NCI-H1436 treated with DMSO at 0.1 percent for 48 hours (cell line): Measurements from ENCODE around the gene ITPR2.

Experiments used
- DNase-seq: peaks from one replicate; lab custom pipeline; 2025; lab: John Stamatoyannopoulos, UW

The ITPR2 gene

GRCh38 chr12:26754148-26754547, 78.8 kb downstream of the ITPR2 start:
- no peak for DNase-seq

DNA sequence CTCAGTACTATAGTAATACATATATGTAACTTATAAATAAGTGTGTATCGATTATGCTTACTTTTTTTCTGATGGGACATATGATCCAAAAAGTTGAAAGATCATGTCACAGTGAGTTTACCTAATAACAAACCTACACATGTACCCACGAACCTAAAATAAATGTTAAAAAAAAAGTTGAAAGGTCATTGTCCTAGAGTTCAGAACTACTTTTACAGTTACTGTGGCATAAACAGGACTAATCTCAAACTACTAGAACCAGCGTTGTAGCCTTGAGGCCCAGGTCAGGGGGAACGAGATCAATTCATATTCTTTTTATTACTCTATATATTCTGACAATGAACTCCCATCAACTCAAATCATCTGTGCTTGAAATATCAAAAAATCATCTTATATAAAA, 81.8 kb downstream of the ITPR2 start:
- no peak for DNase-seq

DNA sequence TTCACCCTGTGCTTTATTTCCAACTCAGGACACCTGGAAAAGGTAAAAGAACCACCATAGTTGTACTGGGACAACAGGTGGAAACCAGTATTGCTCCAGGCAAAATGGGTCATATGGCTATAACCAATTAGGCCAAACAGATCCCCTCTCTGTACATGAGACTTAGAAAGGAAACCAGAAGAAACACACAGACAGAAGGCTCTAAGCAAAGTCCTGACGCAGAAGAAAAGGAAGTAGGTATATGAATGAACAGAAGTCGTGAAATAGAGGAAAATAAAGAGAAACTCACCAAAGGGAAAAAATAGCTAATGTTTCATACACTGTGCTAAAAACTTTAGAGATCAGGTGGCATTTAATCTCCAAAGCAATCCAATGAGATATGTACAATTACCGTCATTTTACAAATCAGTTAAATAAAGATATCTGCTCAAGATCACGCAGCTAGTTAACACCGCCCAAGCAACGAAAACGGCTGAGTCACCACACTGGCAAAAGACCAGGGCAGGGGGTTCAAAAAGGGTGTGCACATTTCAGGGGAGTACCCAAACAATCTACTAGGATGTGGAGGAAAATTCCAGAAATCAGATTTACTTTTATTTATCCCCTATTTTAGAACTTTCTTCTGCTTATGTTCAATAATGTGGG, 82.3 kb downstream of the ITPR2 start:
- no peak for DNase-seq

DNA sequence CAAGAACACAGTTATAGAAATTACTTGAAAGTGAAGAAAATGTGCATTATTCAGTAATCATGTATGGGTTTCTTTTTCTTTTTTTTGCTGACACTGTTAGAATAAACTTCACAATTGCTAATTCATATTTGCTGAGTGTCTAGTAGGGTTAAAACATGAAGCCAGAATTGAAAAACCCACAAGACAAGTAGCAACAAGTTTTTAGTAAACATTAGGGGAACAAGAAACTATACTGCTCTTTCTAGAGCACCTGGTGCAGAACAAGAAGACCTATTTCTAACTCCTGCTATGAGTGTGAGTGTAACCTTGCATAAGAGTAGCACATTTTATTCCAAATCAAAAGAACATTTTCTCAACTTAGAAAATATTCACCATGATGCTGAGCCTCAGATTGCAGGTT, 83.2 kb downstream of the ITPR2 start:
- no peak for DNase-seq

DNA sequence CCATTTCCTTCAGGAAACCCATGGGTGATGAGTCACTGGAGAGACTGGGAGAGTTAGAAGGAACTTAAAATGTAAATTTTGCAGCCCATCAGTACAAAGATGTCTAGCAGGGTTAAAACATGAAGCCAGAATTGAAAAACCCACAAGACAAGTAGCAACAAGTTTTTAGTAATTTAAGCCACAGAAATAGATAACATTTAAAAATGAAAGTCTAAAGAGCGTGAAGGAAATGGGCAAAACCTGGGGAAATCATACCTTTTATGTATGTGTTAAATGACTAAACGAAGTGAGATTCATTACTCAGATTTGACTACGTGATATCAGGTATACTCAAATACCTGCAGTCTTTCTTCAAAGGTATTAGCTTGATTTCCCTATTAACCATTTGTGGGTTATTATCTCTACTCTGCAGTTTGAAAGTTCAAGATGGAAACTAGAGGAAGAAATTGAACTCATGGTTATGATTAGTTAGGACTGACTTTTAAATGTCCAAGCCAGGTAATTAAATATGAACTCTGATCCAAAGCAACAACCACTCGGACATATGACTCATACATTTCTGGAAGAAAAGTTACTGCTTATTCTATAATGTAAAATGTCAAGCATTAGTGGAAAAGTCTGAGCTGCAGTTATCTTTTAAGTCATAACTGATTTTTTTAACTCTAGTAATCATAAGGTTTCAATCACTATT, 84.1 kb downstream of the ITPR2 start:
- no peak for DNase-seq

DNA sequence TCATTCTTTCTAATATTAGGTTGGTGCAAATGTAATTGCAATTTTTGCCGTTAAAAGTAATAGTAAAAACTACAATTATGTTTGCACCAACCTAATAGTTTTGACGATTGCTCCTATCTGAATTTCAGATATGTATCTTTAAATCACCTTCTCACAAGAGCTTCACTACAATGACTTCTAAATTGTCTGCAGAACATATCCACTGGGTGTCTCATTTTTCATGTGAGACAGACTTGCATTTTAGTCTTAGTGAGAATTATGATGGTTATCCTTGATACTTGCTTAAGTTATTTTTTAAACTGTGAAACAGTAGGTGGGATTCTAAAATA, 84.6 kb downstream of the ITPR2 start:
- no peak for DNase-seq

DNA sequence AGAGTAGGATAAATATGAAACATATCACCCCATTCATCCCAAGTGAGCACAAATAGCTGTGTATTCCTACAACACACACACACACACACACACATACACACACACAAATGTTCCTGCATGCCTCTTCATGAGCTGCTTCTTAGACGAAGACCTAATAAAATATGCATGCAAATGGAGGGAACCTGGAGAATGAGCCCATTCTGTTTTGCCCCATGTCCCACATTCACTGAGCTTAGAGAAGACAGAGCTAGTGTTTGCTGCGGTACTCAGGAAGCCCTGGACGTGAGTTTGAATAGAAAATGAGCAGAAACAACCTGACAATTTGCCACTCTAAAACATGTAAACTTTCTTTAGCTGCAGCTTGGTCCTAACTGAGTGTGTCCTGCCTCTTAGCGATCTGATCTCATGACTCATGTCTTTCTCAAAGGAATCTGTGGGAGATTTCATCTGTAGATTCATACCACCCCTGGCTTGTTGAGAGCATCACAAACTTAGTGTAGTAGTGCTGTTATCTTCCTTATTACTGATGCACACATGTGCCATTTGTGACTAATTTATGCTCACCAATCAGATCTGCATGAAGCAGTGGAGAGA, 86.8 kb downstream of the ITPR2 start:
- DNase-seq: no peak

- DNase-seq: no peak
Measured at GRCh38 chr12:26744697-26745440, 88.1 kb downstream of the ITPR2 start.

GRCh38 chr12:26744042-26744626, 88.9 kb downstream of the ITPR2 start:
- DNase-seq: no peak

DNA sequence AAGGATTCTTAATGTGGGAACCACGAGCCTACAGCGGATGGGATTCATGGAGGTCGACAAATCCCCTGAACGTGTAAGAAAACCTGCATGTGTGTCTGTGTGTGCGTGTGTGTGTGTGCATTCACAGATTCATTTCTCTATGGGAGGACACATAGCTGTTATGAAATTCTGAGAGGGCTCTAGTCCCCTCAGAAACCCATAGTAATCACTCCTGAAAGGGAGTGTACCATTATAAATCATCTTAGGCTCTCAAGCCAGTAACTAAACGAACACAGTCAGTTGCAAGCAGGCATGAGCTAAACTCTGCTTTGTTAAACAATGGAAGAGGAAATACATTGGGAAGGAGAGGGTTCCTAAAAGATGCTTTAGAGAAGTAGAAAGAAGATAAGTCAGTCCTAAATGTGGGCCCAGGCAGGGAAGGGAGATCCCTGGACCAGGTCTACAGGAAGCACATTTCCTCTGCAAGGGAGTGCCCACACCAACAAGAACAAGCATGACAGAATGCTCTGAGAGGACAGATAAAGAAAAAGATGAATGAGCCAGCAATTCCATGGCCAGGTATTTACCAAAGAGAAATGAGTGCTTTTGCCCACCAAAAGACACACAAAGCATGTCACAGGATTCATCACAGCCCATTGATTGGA, 91.3 kb downstream of the ITPR2 start:
- DNase-seq: no peak

- no peak for DNase-seq
Measured at GRCh38 chr12:26740991-26741390, 92.0 kb downstream of the ITPR2 start.

DNA sequence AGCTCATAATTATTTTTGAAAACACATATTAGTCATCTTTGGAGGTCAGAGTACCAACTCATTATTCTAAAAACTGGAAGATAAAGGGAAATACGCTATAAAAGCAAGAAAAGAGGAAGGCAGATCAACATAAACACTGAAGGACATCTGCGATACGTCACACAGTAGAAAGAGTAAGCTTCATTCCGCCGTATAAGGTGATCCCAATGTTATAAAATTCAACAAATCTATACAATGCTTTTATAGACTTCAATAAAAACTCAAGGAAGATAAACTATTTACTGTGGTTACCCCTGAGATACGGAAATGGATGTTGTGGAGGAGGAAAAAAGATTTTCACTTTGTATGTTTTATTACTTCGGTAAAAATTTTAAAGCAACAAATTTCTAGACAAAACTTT, 92.6 kb downstream of the ITPR2 start:
- DNase-seq: no peak

DNA sequence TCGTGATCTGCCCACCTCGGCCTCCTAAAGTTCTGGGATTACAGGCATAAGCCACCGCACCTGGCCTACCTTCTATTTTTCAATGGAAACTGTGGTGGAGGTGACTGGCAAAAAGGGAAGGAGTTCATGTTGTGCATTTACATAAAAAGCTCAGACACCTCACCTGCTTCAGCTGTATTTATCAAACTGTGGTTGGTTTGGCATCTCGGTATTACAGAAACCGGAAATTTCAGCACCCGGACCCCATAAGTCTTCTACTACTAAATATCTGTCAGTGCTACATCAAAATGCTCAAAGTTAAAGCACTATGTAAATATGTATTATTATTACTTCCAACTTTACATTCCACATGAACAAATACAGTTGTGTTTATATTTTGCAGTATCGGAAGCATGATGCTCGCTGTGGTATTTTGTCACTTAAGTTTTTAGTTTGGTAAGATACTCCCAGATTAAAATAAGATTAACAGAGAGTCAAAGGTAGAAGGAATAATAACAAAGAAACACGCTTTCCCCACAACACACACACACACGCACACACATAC, 95.4 kb downstream of the ITPR2 start:
- DNase-seq: no peak

GRCh38 chr12:26736563-26737486, 96.2 kb downstream of the ITPR2 start:
- DNase-seq: no peak

GRCh38 chr12:26735249-26735639, 97.8 kb downstream of the ITPR2 start:
- DNase-seq: no peak

DNA sequence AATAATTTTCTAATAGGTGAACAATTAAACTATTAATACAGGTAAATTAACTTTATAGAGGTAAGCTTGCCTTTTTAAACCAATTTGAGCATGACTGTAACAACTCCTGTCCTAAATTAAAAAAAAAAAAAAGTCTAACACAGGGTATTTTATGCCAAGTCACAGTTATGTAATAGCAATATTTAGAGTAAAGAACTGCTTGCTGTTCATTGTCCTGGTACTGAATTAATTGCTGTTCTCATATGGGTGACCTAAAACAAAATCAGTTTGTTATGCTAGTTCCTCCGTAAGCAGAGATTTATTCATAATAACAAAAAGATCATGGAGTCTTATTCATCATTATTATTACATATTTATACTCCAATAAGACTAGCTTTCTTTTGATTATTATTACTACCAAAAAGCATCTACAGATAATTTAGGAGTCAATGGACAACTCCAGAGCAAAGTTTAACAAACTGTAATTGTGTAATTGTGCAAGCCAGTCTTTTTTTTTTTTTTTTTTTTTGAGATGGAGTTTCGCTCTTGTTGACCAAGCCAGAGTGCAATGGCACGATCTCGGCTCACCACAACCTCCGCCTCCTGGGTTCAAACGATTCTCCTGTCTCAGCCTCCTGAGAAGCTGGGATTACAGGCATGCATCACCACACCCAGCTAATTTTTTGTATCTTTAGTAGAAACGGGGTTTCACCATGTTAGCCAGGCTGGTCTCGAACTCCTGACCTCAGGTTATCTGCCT, 98.3 kb downstream of the ITPR2 start:
- DNase-seq: no peak

- DNase-seq: no peak
Measured at GRCh38 chr12:26732005-26732908, 100.7 kb downstream of the ITPR2 start.

- no peak for DNase-seq
Measured at GRCh38 chr12:26730481-26731350, 102.3 kb downstream of the ITPR2 start.
